Dendritic cell treated with granulocyte-macrophage colony-stimulating factor and Interleukin-4, amounts not matched to agents 40 ng/mL and 50 ng/mL, for 4 days (primary cell): Measurements from ENCODE around the gene MYL12A.
"Not testable (repeated sequence)": the region's sequence is repeated elsewhere in the genome, so short reads cannot be mapped to it uniquely, and the experiment has no call there.

Experiments
- H3K27ac Mint-ChIP-seq: one replicate; pipeline ENCODE4 v1.8.0; 2022; ENCODE audit warnings: mild to moderate bottlenecking, mixed read lengths
- H3K27me3 Mint-ChIP-seq: one replicate; pipeline ENCODE4 v1.8.0; 2022; ENCODE audit warnings: mild to moderate bottlenecking, mixed read lengths
- H3K36me3 Mint-ChIP-seq: one replicate; pipeline ENCODE4 v1.8.0; 2022; ENCODE audit warnings: low read depth, mixed read lengths
- H3K4me1 Mint-ChIP-seq: one replicate; pipeline ENCODE4 v1.8.0; 2022; ENCODE audit warnings: low read depth, mixed read lengths
- H3K4me3 Mint-ChIP-seq: one replicate; pipeline ENCODE4 v1.8.0; 2022; ENCODE audit warnings: mild to moderate bottlenecking, moderate library complexity, mixed read lengths
- H3K9me3 Mint-ChIP-seq: one replicate; pipeline ENCODE4 v1.8.0; 2022; ENCODE audit warnings: mixed read lengths
- intact Hi-C: fragments of 100-400 bp; cut with micrococcal nuclease; formaldehyde crosslinking; loops from one replicate; pipeline ENCODE4 v1.15.0; 2022

The MYL12A gene

GRCh38 chr18:3269914-3270299 is 22.3 kb downstream of the MYL12A start:
- Mint-ChIP-seq H3K4me3 (peak overlapping the region; percentile 1), H3K27me3 (no peaks in the 10 kb centered on the region), H3K9me3 (no peaks in the 10 kb centered on the region), H3K36me3 (peaks cover 31% of the 10 kb centered on the region), H3K4me1 (peaks cover 61% of the 10 kb centered on the region), H3K27ac (peak overlapping the region; percentile 32)
- intact Hi-C loops = no loop called here

GRCh38 chr18:3273042-3273441 is 25.4 kb downstream of the MYL12A start:
- H3K4me1 Mint-ChIP-seq = peaks cover 52% of the 10 kb centered on the region
- H3K27me3 Mint-ChIP-seq = no peaks in the 10 kb centered on the region
- no peak overlapping the region for H3K4me3 Mint-ChIP-seq
- no peak overlapping the region for H3K27ac Mint-ChIP-seq
- H3K36me3 Mint-ChIP-seq = peaks cover 48% of the 10 kb centered on the region
- intact Hi-C loops = no loop called here
- no peaks in the 10 kb centered on the region for H3K9me3 Mint-ChIP-seq

DNA sequence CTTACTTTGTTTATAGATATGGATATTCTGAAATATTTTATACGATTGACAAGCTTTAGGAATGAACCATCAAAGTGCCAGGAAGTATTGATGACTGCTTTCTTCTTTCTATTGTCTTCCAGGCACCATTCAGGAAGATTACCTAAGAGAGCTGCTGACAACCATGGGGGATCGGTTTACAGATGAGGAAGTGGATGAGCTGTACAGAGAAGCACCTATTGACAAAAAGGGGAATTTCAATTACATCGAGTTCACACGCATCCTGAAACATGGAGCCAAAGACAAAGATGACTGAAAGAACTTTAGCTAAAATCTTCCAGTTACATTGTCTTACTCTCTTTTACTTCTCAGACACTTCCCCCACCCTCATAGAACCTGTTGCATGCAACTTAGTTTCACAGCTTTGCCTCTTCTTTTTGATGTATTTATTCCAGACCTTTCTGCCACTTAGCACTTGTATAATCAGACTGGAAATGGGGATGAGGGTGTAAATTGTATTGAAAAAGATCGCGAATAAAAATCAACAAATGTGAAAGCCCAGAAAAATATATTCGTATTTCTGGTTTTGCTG is 30.1 kb downstream of the MYL12A start:
- intact Hi-C loops, H3K9me3 Mint-ChIP-seq, H3K27me3 Mint-ChIP-seq, H3K27ac Mint-ChIP-seq, H3K4me3 Mint-ChIP-seq: not testable (repeated sequence)
- H3K4me1 Mint-ChIP-seq = peaks cover 24% of the 10 kb centered on the region
- H3K36me3 Mint-ChIP-seq = peaks cover 56% of the 10 kb centered on the region

DNA sequence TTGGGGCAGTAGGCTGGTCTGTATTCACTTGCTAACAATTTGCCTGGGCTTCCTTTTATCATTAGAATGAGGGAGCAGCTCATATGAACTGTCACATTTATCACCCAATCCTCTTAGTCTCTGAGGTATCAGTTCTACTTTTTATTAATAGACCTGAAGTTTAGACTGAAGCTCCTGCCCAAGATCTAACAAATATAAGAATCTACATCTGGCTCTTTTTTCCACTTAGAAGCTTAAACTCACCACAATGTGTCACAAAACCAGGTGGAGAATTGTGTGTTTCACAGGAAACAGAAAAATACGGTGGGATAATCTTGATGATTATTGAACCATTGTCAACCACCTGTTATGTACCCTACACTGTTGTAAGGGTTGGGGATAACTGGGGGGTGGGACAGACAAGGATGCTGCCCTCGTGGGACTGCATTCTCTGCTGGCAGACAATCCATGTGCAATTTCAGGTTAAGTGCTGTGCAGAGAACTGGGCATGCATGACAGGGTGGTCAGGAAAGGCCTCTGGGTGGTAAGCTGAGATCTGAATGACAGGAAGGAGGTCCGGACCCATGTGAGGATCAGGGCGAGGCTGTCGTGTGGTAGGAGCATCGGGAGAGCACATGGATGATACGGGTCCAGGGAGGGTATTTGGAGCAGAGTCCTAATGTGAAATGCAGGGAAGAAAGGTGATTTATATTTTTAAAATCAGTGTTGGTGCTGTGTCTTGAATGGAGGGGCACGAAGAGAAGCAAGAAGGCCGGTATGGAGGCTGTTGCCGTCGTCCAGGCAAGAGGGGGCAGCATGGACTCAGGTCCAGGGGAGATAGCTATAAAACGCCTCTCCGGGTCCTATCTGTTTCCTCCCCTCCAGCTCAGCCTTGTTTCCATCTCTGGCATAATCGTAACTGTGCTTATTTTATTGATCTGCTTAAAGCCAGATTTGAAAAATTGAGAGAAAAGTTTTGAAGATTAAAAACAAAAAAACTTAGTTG is 31.9 kb downstream of the MYL12A start:
- H3K36me3 Mint-ChIP-seq = peaks cover 38% of the 10 kb centered on the region
- H3K9me3 Mint-ChIP-seq = no peaks in the 10 kb centered on the region
- no peaks in the 10 kb centered on the region for H3K27me3 Mint-ChIP-seq
- H3K4me3 Mint-ChIP-seq = no peak overlapping the region
- peaks cover 24% of the 10 kb centered on the region for H3K4me1 Mint-ChIP-seq
- intact Hi-C loops = loop anchor here (2.0 to 5.0 kb wide), 3 partner anchors 387 to 719 kb away; no protein-coding TSS in a partner anchor
- H3K27ac Mint-ChIP-seq = no peak overlapping the region

GRCh38 chr18:3281456-3282400 is 34.1 kb downstream of the MYL12A start:
- intact Hi-C loops = loop anchor here (1.0 to 5.0 kb wide), 5 partner anchors 175 to 717 kb away; no protein-coding TSS in a partner anchor
- H3K27ac Mint-ChIP-seq = no peak overlapping the region

DNA sequence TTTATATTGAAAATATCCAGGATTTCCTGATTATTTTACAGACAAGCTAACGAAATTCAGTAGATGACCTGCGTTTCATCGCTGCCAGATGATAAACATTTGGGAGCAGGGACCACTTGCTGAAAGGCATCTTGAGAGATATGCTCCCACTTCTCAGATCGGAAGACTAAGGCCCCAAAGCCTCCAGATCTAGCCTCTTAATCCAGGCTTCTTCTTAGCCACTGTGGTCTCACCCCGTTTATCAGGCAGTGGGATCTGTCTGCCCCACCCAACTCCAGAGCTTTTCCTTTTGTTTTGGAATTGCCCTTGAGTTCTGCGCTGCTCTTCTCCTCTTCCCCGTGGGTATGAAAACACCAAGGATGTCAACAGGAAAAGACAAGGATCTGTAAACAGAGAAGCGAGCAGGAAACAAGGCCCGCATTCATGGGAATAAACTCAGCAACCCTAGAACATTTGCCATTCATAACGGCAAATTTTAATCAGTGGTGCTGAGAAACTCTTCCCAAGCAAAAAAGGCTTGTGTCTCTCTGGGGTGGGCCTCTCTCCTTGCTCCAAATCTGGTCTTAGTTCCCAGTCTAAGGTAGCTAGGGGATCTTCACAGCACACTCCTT is 35.8 kb downstream of the MYL12A start:
- Mint-ChIP-seq H3K27me3 (no peaks in the 10 kb centered on the region), H3K36me3 (peaks cover 15% of the 10 kb centered on the region), H3K4me3 (no peak overlapping the region), H3K4me1 (peaks cover 20% of the 10 kb centered on the region), H3K9me3 (peaks cover 25% of the 10 kb centered on the region), H3K27ac (no peak overlapping the region)
- intact Hi-C loops = loop anchor here (5.0 kb wide), 1 partner anchor 589 kb away; no protein-coding TSS in a partner anchor

More at GRCh38 chr18:3281456-3282400, 34.1 kb downstream of the MYL12A start:
- H3K27me3 Mint-ChIP-seq = no peaks in the 10 kb centered on the region
- peaks cover 17% of the 10 kb centered on the region for H3K9me3 Mint-ChIP-seq
- H3K4me3 Mint-ChIP-seq = no peak overlapping the region
- peaks cover 28% of the 10 kb centered on the region for H3K36me3 Mint-ChIP-seq
- H3K4me1 Mint-ChIP-seq = peaks cover 27% of the 10 kb centered on the region

- Mint-ChIP-seq H3K4me3 (no peak overlapping the region), H3K36me3 (peaks cover 10% of the 10 kb centered on the region), H3K4me1 (peaks cover 19% of the 10 kb centered on the region), H3K9me3 (peaks cover 25% of the 10 kb centered on the region), H3K27ac (no peak overlapping the region), H3K27me3 (no peaks in the 10 kb centered on the region)
- intact Hi-C loops = loop anchor here (5.0 kb wide), 1 partner anchor 588 kb away; no protein-coding TSS in a partner anchor
Measured at GRCh38 chr18:3283908-3284307, 36.3 kb downstream of the MYL12A start.

DNA sequence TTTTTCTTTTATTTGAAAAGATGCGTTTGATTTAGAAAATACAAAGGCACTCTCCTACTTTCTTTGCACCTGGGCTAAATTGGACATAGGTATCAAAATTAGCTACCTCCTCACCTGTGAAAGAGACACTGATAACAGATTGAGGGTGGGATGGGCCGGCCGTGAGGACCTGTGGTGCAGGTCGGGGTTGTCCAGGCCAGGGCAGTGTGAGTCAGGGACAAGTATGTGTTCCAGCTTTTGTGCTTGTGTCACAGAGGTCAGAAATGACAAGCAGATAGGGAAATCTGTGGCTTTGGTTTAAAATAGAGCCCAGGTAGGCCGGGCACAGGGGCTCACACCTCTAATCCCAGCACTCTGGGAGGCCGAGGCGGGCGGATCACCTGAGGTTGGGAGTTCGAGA is 36.9 kb downstream of the MYL12A start:
- Mint-ChIP-seq H3K4me1 (peaks cover 18% of the 10 kb centered on the region), H3K36me3 (peaks cover 8% of the 10 kb centered on the region), H3K27me3 (no peaks in the 10 kb centered on the region), H3K27ac (no peak overlapping the region), H3K4me3 (no peak overlapping the region), H3K9me3 (peaks cover 25% of the 10 kb centered on the region)
- intact Hi-C loops = loop anchor here (5.0 kb wide), 1 partner anchor 588 kb away; no protein-coding TSS in a partner anchor

GRCh38 chr18:3286159-3286558 is 38.6 kb downstream of the MYL12A start:
- Mint-ChIP-seq H3K9me3 (peaks cover 33% of the 10 kb centered on the region), H3K36me3 (peaks cover 8% of the 10 kb centered on the region), H3K4me1 (peaks cover 14% of the 10 kb centered on the region), H3K27me3 (no peaks in the 10 kb centered on the region), H3K27ac (peak overlapping the region; percentile 28), H3K4me3 (no peak overlapping the region)
- intact Hi-C loops = no loop called here

DNA sequence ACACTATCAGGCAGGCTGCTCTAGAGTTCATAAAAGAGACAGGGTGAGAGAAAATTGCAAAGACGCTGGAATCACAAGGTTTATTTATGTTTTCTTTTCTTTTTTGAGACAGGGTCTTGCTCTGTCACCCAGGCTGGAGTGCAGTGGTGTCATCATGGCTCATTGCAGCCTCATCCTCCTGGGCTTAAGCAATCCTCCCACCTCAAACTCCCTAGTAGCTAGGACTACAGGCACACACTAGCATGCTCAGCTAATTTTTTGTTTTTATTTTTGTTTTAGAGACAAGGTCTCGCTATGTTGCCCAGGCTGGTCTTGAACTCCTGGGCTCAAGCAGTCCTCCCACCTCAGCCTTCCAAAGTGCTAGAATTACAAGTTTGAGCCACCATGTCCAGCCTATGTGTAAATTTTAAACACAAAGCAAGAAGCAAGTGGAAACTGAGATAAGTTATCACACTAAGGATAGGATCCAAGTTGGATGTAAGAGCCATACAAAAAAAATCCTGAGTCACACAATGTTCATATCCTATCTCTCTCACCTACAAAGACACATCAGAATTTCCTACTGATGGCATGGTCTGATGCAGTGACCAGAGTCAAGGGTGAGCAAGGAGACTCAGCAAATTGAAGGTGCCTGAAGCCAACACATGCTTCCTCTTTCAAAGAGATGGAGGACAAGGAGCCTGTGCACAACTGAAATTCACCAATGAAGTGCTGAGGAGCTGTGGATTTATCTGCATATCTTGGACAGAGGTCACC is 45.8 kb downstream of the MYL12A start:
- no peaks in the 10 kb centered on the region for H3K27me3 Mint-ChIP-seq
- intact Hi-C loops = no loop called here
- peaks cover 6% of the 10 kb centered on the region for H3K36me3 Mint-ChIP-seq
- peaks cover 28% of the 10 kb centered on the region for H3K4me1 Mint-ChIP-seq
- no peak overlapping the region for H3K4me3 Mint-ChIP-seq
- H3K9me3 Mint-ChIP-seq = peaks cover 18% of the 10 kb centered on the region
- no peak overlapping the region for H3K27ac Mint-ChIP-seq

- Mint-ChIP-seq H3K4me3 (no peak overlapping the region), H3K4me1 (peaks cover 22% of the 10 kb centered on the region), H3K36me3 (peaks cover 6% of the 10 kb centered on the region), H3K27ac (no peak overlapping the region), H3K27me3 (peaks cover 2% of the 10 kb centered on the region), H3K9me3 (peaks cover 18% of the 10 kb centered on the region)
- intact Hi-C loops = no loop called here
Measured at GRCh38 chr18:3294435-3295080, 47.0 kb downstream of the MYL12A start.
